NCI-H69 (cell line): ENCODE measurements around the gene SFN.

Experiments
- DNase-seq: peaks from one replicate; lab custom pipeline; 2025; lab: John Stamatoyannopoulos, UW

The SFN gene

DNA sequence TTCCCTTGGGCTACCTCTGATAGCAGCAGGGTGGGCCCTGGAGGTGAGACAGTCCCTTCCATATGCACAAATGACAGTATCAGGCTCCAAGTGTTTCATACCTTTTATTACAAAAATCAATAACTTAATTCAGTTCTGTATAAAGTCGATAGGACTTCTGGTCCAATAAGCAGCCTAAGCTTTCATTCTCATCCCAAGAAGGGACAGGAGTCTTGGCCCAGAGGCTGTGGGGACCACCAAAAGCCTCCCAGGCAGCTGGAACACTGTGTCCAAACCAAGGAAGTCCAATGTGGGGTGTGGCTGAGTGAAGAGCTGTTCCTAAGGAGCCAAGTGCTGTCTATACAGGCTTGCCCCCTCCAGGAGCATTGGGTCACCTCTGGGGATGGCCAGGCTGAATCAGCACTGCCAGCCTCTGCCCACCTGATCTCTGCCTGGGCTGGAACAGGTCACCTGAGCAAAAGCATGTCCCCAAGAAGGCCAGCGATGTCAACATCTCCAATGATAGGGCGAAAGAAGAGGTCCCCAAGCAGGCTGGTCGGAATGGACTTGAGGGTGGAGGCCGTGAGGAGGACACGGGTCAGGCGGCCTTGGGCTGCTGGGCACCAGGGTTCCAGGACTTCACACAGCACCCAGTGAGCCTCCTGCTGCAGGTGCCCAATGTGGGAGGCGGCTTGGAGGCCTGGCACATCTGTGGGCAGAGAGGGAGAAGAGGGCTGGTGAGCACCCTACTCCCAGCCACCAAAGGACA is 48.6 kb downstream of the SFN start:
- DNase-seq: no peak

DNA sequence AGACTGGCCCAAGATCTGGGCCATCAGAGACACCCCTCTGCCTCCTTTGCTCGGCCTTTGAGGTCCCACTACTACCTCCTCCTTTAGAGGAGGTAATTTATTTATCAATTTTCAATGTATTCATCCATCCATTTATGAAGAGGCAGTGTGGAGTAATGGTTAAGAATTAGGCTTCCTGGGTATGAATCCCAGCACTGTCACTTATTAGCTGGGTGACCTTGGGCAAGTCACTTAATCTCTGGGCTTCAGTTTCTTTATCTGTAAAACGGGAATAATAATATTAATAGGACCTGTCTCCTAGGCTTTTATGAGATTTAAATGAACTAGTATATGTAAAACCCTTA is 49.2 kb downstream of the SFN start:
- DNase-seq: no peak

DNA sequence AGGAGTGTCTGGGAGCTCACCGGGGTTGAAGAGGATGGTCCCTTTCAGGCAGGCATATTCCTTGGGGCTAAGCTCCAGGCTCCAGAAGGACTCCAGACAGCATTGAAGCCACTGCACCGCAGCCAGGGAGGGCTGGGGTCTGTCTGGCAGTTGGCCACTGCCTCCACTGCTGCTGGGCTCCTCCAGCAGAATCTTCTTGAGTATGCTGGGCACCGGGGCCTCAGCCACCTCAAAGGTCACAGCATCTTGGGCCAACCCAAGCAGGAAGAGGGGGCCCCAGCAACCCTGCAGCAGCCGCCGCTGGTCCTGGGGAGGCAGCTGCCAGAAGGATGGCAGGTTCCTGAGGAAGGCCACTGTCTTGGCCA is 50.4 kb downstream of the SFN start:
- DNase-seq: peak; percentile 17
